HEK293 (cell line): ENCODE measurements around the gene WFS1.
A peak's percentile ranks its signal among the peaks of the same experiment; 100 is the strongest.

Experiments
- CTCF ChIA-PET: fragments of 350-600 bp; formaldehyde crosslinking; extraction: SDS; loops from one replicate; lab custom pipeline; 2021; ENCODE audit warnings: antibody characterized with exemption; lab: Yijun Ruan, JAX
- POLR2A ChIA-PET: fragments of 300-600 bp; formaldehyde crosslinking; extraction: SDS; loops from one replicate; lab custom pipeline; 2020; ENCODE audit warnings: antibody characterized with exemption, inconsistent platforms; lab: Yijun Ruan, JAX
- H3K27ac ChIP-seq: fragments of 200-500 bp; sonication (Bioruptor generic); 2 replicates; pipeline ENCODE4 v1.5.1; 2014; ENCODE audit warnings: low read depth, low read length, control low read depth, inconsistent platforms; ENCODE audit errors: extremely low read depth
- H3K36me3 ChIP-seq, 2 experiments: fragments of 200-500 bp in 1 of 2; sonication (Bioruptor generic) in 1 of 2; 1 replicate in 1 of 2; 2 replicates in 1 of 2; pipeline ENCODE4 v1.5.1; 2014 to 2017; ENCODE audit warnings: inconsistent platforms in 2 of 2, low read length in 2 of 2; ENCODE audit not compliant: control insufficient read depth in 2 of 2, insufficient read depth in 1 of 2
- H3K4me1 ChIP-seq: fragments of 200-500 bp; sonication (Bioruptor generic); 2 replicates; pipeline ENCODE4 v1.5.1; 2014; ENCODE audit warnings: mild to moderate bottlenecking, low read length, inconsistent platforms; ENCODE audit not compliant: control insufficient read depth, insufficient read depth
- H3K4me3 ChIP-seq: 2 replicates; pipeline ENCODE4 v1.5.1; 2011; ENCODE audit warnings: low read depth, mild to moderate bottlenecking, control low read depth, low read length, moderate library complexity
- H3K9me3 ChIP-seq: fragments of 200-500 bp; sonication (Bioruptor generic); 2 replicates; pipeline ENCODE4 v1.5.1; 2014; ENCODE audit warnings: low read depth, low read length, inconsistent platforms; ENCODE audit not compliant: control insufficient read depth, insufficient read depth
- BCL6B ChIP-seq: fragments of 450-650 bp; formaldehyde crosslinking; IDR thresholded peaks from 2 replicates; pipeline ENCODE4 v1.5.1; 2017; ENCODE audit warnings: missing biosample characterization, missing genetic modification characterization
- EGR2 ChIP-seq: fragments of 450-650 bp; formaldehyde crosslinking; IDR thresholded peaks from 2 replicates; pipeline ENCODE4 v1.5.1; 2016; ENCODE audit warnings: low read depth, missing biosample characterization, missing genetic modification characterization
- GLIS1 ChIP-seq: fragments of 450-650 bp; formaldehyde crosslinking; IDR thresholded peaks from 2 replicates; pipeline ENCODE4 v1.5.1; 2016; ENCODE audit warnings: missing biosample characterization, missing genetic modification characterization
- KLF1 ChIP-seq: fragments of 450-650 bp; formaldehyde crosslinking; IDR thresholded peaks from 2 replicates; pipeline ENCODE4 v1.5.1; 2016; ENCODE audit warnings: missing biosample characterization, missing genetic modification characterization
- KLF10 ChIP-seq: fragments of 450-650 bp; IDR thresholded peaks from 2 replicates; pipeline ENCODE4 v1.5.1; 2018; ENCODE audit warnings: missing biosample characterization, mild to moderate bottlenecking, missing genetic modification characterization
- KLF17 ChIP-seq: fragments of 450-650 bp; formaldehyde crosslinking; IDR thresholded peaks from 2 replicates; pipeline ENCODE4 v1.5.1; 2016; ENCODE audit warnings: missing biosample characterization, missing genetic modification characterization
- KLF9 ChIP-seq: fragments of 450-650 bp; formaldehyde crosslinking; IDR thresholded peaks from 2 replicates; pipeline ENCODE4 v1.5.1; 2016; ENCODE audit warnings: missing biosample characterization, missing genetic modification characterization, low read depth
- PATZ1 ChIP-seq: fragments of 450-650 bp; formaldehyde crosslinking; IDR thresholded peaks from 2 replicates; pipeline ENCODE4 v1.5.1; 2016; ENCODE audit warnings: missing biosample characterization, missing genetic modification characterization
- SCRT2 ChIP-seq: fragments of 450-650 bp; formaldehyde crosslinking; IDR thresholded peaks from 2 replicates; pipeline ENCODE4 v1.5.1; 2016; ENCODE audit warnings: missing biosample characterization, missing genetic modification characterization
- SP3 ChIP-seq: fragments of 450-650 bp; formaldehyde crosslinking; IDR thresholded peaks from 2 replicates; pipeline ENCODE4 v1.5.1; 2016; ENCODE audit warnings: missing biosample characterization, missing genetic modification characterization
- SP7 ChIP-seq: fragments of 450-650 bp; formaldehyde crosslinking; IDR thresholded peaks from 2 replicates; pipeline ENCODE4 v1.5.1; 2016; ENCODE audit warnings: missing biosample characterization, missing genetic modification characterization
- ZBTB26 ChIP-seq: fragments of 450-650 bp; formaldehyde crosslinking; optimal IDR thresholded peaks from 2 replicates; pipeline ENCODE3; 2016; ENCODE audit warnings: missing biosample characterization, mild to moderate bottlenecking, missing genetic modification characterization
- ZBTB48 ChIP-seq: fragments of 450-650 bp; formaldehyde crosslinking; IDR thresholded peaks from 2 replicates; pipeline ENCODE4 v1.5.1; 2016; ENCODE audit warnings: missing biosample characterization, missing genetic modification characterization
- ZIC2 ChIP-seq: fragments of 450-650 bp; formaldehyde crosslinking; IDR thresholded peaks from 2 replicates; pipeline ENCODE4 v1.5.1; 2016; ENCODE audit warnings: missing biosample characterization, missing genetic modification characterization
- ZNF174 ChIP-seq: fragments of 450-650 bp; formaldehyde crosslinking; IDR thresholded peaks from 2 replicates; pipeline ENCODE4 v1.5.0; 2017; ENCODE audit warnings: missing biosample characterization, mild to moderate bottlenecking, missing genetic modification characterization
- ZNF335 ChIP-seq: fragments of 450-650 bp; formaldehyde crosslinking; conservative IDR thresholded peaks from 2 replicates; pipeline ENCODE4 v1.5.1; 2016; ENCODE audit warnings: missing biosample characterization, missing genetic modification characterization
- ZNF341 ChIP-seq: fragments of 450-650 bp; formaldehyde crosslinking; IDR thresholded peaks from 2 replicates; pipeline ENCODE4; 2016; ENCODE audit warnings: low read depth, missing biosample characterization, missing genetic modification characterization
- ZNF366 ChIP-seq: fragments of 450-650 bp; formaldehyde crosslinking; conservative IDR thresholded peaks from 2 replicates; pipeline ENCODE4 v1.5.1; 2016; ENCODE audit warnings: missing biosample characterization, missing genetic modification characterization
- ZNF561 ChIP-seq: fragments of 450-650 bp; IDR thresholded peaks from 2 replicates; pipeline ENCODE4 v1.5.1; 2018; ENCODE audit warnings: missing biosample characterization, missing genetic modification characterization, borderline replicate concordance
- ZNF626 ChIP-seq: fragments of 450-650 bp; sonication (Bioruptor Pico); formaldehyde crosslinking; IDR thresholded peaks from 2 replicates; pipeline ENCODE4 v1.5.1; 2018; ENCODE audit warnings: missing biosample characterization, missing genetic modification characterization, inconsistent platforms
- ZNF768 ChIP-seq: fragments of 450-650 bp; formaldehyde crosslinking; IDR thresholded peaks from 2 replicates; pipeline ENCODE4 v1.5.1; 2018; ENCODE audit warnings: missing biosample characterization, mild to moderate bottlenecking, missing genetic modification characterization
- ZXDB ChIP-seq: fragments of 450-650 bp; formaldehyde crosslinking; IDR thresholded peaks from 2 replicates; pipeline ENCODE4 v1.5.1; 2016; ENCODE audit warnings: missing biosample characterization, missing genetic modification characterization
- TF ChIP-seq, protein P1 (sequence below): fragments of 450-650 bp; formaldehyde crosslinking; IDR thresholded peaks from 2 replicates; pipeline ENCODE4 v1.5.1; 2016; ENCODE audit warnings: missing biosample characterization, missing genetic modification characterization
- TF ChIP-seq, protein P2 (sequence below): fragments of 450-650 bp; formaldehyde crosslinking; conservative IDR thresholded peaks from 2 replicates; pipeline ENCODE4 v1.5.1; 2016; ENCODE audit warnings: low read depth, missing biosample characterization, missing genetic modification characterization

WFS1 gene

DNA sequence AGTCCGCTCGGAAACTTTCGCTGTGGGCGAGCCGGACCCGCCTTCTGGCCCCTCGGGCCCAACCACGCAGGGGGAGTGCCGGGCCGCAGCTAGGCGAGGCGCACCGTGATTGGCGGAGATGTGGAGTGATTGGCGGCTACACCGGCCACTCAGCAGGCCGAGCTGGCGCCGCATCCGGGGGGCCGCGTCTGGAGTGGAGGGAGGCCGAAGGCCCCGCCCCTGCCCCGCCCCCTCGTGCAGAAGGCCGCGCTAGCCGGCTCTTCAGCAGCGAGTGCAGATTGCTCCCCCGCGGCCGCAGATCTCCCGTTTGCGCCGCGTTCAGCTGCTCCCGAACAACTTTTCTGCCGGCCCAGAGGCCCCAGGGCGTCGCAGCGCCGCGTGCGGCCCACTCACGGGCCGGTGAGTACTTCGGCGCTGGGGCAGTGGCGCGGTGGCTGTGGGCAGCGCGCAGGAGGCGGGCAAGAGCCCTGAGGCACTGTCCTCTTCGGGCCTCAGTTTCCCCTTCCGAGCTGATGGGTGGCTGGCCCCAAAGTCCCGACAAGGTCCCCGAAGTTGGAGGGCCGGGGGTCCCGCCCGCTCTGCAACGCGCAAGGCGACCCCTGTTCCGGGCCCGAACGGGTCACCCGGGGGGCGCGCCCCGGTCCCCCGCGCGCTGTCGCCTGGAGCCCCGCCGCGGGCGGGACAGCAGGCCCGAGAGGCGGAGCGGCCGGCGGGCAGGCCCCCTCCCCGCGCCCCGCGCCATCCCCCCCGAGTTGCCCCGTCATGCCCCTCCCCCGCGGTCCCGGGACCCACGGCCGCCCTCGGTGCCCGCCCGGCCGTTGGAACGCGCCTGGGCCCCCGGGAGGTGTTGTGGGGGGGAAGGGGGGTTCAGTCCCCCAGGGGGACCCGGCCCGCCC, at the start of gene WFS1 (continued):
- peak; percentile 36; the same call in 1 of the 2 replicates for TF ChIP-seq PATZ1
- TF ChIP-seq, protein P1, sequence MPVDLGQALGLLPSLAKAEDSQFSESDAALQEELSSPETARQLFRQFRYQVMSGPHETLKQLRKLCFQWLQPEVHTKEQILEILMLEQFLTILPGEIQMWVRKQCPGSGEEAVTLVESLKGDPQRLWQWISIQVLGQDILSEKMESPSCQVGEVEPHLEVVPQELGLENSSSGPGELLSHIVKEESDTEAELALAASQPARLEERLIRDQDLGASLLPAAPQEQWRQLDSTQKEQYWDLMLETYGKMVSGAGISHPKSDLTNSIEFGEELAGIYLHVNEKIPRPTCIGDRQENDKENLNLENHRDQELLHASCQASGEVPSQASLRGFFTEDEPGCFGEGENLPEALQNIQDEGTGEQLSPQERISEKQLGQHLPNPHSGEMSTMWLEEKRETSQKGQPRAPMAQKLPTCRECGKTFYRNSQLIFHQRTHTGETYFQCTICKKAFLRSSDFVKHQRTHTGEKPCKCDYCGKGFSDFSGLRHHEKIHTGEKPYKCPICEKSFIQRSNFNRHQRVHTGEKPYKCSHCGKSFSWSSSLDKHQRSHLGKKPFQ (tag by site-specific recombination), result no peak
- TF ChIP-seq KLF9 (tag by site-specific recombination), result peak; percentile 90
- peak; percentile 52 for TF ChIP-seq ZNF341 (tag by site-specific recombination)
- TF ChIP-seq ZXDB (tag by site-specific recombination), result 0 out of 2 replicates have a peak, but pooled peaks have one; percentile 26
- TF ChIP-seq ZBTB26 (tag by site-specific recombination), result peak; percentile 61
- peak; percentile 28; the same call in 1 of the 2 replicates for TF ChIP-seq KLF17 (tag by site-specific recombination)
- TF ChIP-seq KLF10 (tag by site-specific recombination), result peak; percentile 81
- no peak for TF ChIP-seq ZNF174 (tag by site-specific recombination)

- Histone ChIP-seq H3K4me3 (peak overlapping the region; percentile 5; the same call in 1 of the 2 replicates), H3K9me3 (no peaks in the 10 kb centered on the region), H3K4me1 (no peaks in the 10 kb centered on the region), H3K36me3 (no peaks in the 10 kb centered on the region), H3K27ac (no peak overlapping the region)
- POLR2A ChIA-PET, result no interaction called here
- CTCF ChIA-PET, result interaction anchor here (1.5 kb wide), 1 partner anchor 29 kb away, joined by 3 read pairs; no protein-coding TSS in a partner anchor
- TF ChIP-seq SP7 (tag by site-specific recombination) (0 out of 2 replicates have a peak, but pooled peaks have one; percentile 48), GLIS1 (tag by site-specific recombination) (peak; percentile 77), EGR2 (tag by site-specific recombination) (no peak), KLF1 (no peak), ZIC2 (peak; percentile 43), ZNF561 (tag by site-specific recombination) (0 out of 2 replicates have a peak, but pooled peaks have one; percentile 45), ZNF335 (tag by site-specific recombination) (peak; percentile 78), ZNF768 (tag by site-specific recombination) (no peak), BCL6B (no peak), SP3 (0 out of 2 replicates have a peak, but pooled peaks have one; percentile 35), SCRT2 (tag by site-specific recombination) (peak; percentile 97), ZNF626 (tag by site-specific recombination) (no peak), ZNF366 (tag by site-specific recombination) (0 out of 2 replicates have a peak, but pooled peaks have one; percentile 20), ZNF341 (tag by site-specific recombination) (no peak), ZBTB48 (tag by site-specific recombination) (peak; percentile 60; the same call in 1 of the 2 replicates)
- TF ChIP-seq, protein P2, sequence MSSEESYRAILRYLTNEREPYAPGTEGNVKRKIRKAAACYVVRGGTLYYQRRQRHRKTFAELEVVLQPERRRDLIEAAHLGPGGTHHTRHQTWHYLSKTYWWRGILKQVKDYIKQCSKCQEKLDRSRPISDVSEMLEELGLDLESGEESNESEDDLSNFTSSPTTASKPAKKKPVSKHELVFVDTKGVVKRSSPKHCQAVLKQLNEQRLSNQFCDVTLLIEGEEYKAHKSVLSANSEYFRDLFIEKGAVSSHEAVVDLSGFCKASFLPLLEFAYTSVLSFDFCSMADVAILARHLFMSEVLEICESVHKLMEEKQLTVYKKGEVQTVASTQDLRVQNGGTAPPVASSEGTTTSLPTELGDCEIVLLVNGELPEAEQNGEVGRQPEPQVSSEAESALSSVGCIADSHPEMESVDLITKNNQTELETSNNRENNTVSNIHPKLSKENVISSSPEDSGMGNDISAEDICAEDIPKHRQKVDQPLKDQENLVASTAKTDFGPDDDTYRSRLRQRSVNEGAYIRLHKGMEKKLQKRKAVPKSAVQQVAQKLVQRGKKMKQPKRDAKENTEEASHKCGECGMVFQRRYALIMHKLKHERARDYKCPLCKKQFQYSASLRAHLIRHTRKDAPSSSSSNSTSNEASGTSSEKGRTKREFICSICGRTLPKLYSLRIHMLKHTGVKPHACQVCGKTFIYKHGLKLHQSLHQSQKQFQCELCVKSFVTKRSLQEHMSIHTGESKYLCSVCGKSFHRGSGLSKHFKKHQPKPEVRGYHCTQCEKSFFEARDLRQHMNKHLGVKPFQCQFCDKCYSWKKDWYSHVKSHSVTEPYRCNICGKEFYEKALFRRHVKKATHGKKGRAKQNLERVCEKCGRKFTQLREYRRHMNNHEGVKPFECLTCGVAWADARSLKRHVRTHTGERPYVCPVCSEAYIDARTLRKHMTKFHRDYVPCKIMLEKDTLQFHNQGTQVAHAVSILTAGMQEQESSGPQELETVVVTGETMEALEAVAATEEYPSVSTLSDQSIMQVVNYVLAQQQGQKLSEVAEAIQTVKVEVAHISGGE, result no peak
Observed at GRCh38 chr4:6221301-6221850, 48.3 kb upstream of the WFS1 start.
